ENCODE measurements around the gene ARHGAP26.

The ARHGAP26 gene

DNA sequence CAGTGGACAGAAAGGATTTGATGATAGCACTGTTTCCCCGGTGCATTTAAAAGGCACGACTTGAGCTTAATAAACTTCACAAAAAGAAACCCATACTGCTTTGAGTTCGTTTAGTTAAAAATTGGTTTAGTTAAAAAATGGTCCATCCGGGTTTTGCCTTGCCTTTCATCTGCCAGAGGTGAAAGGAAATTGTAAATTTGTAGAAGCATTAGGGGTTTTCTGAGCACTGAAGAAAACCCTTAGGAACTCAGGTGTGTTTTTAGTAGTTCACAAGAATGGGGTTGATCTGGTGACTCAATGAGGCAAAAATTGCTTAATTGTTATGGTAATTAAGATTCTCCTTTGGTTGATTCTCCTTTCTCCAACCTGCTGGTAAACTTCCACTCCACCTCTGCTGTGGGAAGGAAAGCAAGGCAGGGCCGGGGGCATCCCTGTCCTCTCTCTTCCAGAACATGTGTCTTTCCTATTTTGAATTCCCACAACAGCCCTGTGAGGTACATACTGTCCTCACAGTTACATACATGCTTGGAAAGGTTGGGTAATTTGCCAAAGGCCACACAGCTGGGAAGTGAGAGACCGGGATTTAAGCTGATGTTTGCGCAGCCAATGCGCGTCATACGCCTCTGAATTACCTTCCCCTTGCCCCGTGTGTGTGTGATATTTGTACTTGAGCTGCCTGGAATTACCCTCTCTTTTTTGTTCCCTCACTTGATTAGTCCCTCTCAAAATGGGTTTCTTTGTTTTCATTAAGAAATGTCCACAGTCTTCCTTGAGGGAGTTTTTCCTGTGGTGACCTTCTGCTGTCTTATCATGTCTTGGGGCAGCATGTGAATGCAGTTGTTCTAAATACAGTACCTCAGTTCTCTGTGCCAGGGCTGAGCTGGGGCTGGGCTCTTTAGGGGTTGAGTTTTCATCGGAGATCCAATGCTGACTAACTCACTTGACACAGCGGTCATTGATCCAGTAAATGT is 94.4 kb downstream of the ARHGAP26 start:
- DNase-seq (ENCODE audit: low spot score): no peak
- TF ChIP-seq, protein P1, sequence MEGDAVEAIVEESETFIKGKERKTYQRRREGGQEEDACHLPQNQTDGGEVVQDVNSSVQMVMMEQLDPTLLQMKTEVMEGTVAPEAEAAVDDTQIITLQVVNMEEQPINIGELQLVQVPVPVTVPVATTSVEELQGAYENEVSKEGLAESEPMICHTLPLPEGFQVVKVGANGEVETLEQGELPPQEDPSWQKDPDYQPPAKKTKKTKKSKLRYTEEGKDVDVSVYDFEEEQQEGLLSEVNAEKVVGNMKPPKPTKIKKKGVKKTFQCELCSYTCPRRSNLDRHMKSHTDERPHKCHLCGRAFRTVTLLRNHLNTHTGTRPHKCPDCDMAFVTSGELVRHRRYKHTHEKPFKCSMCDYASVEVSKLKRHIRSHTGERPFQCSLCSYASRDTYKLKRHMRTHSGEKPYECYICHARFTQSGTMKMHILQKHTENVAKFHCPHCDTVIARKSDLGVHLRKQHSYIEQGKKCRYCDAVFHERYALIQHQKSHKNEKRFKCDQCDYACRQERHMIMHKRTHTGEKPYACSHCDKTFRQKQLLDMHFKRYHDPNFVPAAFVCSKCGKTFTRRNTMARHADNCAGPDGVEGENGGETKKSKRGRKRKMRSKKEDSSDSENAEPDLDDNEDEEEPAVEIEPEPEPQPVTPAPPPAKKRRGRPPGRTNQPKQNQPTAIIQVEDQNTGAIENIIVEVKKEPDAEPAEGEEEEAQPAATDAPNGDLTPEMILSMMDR (IDR thresholded peaks at IDR 0.05): no peak
- no peak overlapping the region for H3K4me3 ChIP-seq
- H3K27ac ChIP-seq: no peak overlapping the region

DNA sequence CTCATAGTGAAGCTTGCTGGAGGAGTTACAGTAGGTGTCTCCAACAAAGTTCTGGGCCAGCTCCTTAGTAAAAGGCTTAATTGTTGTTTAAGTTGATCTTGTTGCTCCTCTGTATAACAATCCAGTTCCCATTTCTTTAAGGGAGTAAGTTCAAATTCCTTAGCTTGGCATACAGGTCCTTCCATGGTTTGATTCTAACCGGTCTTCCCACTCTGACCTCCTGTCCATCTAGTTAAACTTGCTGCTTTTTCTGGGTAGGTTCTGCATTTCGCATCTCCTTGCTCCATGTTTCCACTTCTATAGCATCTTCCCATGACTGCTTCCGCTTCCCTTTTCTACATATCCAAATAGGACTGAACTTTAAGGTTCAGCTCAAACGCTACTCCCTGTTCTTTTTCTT is 95.5 kb downstream of the ARHGAP26 start:
- TF ChIP-seq, protein P1 (IDR thresholded peaks at IDR 0.05): no peak
- no peak overlapping the region for H3K4me3 ChIP-seq
- no peak for DNase-seq (ENCODE audit: low spot score)
- no peak overlapping the region for H3K27ac ChIP-seq

DNA sequence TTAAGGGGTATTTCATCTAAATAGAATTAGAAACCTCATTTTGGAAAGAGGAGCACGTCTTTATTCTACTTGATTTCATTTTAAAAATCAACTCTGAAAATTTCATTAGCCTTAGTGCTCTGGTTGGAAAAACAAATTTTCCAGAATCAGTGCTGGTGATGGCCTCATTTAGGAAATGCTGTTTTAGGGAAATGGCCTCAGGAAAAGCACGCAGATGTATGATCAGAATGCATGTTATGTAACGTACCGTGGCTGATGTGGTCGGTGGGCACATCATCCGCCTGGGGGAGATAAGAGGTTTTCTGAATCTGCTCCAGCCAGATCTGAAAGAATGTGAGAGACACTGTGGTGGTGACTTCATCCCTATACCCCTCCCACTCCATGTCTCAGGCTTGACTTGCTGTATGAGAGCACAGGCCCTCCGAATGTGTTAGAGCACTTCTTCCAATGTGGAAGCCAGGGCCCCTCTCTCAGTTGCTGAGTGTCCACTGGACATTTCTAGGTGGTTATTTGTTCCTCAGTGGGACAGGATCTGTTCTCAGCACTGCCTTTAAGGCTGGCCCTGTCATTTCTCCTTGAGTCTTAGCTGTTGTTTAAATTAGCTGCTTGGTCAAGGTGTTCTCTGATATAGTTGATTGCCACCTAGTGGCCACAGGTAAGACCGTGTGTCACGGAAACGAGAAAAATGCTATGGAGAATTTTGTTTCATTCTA is 96.5 kb downstream of the ARHGAP26 start:
- no peak for DNase-seq (ENCODE audit: low spot score)
- TF ChIP-seq, protein P1 (IDR thresholded peaks at IDR 0.05): peak; percentile 31
- H3K4me3 ChIP-seq: no peak overlapping the region
- H3K27ac ChIP-seq: no peak overlapping the region

DNA sequence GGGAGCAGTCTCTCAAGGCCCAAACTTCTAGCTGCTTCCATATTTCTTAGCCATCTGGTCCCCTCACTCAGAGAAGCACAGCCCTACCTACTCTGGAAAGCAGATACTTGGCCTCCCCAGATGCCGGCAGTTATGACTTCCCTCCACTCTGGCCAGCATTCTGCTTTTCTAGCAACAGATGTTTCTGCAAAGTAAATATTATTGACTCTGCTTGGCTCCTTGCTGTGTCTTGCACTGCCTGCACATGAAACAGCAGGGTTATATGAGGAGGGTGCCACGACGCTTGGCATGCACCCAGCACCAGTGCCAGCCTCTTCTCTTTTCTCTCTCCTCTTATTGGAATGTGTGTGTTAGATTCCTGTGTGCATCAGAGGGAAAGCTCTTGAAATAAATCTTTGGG is 99.7 kb downstream of the ARHGAP26 start:
- no peak for DNase-seq (ENCODE audit: low spot score)
- Histone ChIP-seq H3K27ac (no peak overlapping the region), H3K4me3 (no peak overlapping the region)
- TF ChIP-seq, protein P1 (IDR thresholded peaks at IDR 0.05): no peak

DNA sequence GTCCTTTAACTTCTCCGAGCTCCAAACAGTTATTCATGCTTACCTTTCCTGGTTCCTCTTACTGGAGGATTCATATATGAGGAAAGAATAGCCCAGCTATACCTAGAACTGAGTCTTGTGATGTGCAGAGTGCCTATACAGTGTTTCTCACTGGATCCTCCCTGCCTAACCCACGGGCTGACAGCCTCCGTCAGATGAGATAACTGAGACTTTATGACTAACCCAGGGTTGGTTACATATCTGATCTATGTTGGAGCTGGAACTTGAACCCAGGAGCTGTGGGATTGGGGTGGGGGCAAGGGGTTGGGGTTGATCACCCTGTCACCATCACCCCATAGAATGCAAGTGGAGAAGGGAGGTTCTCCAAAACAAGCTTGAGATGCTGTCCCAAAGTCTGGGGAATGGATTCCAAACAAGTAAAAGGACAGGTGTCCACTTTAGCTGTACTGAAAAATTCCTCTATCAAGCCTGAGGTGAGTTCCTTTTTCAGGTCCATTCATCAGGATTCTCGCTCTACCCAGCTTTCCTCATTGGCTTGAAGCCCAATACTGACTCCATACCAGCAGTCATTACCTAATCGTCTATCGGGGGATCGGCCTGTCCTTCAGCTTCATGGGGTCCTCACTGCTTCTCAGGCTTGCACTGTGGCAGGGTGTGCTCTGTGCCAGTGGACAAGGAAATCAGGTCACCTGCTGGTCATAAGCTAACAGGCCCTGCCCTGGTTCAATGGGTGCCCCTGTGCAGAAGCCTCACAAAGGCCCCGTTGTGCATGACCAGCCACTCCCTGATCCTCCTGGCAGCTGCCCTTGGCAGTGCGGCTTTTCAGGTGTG is 100.6 kb downstream of the ARHGAP26 start:
- TF ChIP-seq, protein P1 (IDR thresholded peaks at IDR 0.05): no peak
- Histone ChIP-seq H3K4me3 (no peak overlapping the region), H3K27ac (no peak overlapping the region)
- DNase-seq (ENCODE audit: low spot score): no peak

DNA sequence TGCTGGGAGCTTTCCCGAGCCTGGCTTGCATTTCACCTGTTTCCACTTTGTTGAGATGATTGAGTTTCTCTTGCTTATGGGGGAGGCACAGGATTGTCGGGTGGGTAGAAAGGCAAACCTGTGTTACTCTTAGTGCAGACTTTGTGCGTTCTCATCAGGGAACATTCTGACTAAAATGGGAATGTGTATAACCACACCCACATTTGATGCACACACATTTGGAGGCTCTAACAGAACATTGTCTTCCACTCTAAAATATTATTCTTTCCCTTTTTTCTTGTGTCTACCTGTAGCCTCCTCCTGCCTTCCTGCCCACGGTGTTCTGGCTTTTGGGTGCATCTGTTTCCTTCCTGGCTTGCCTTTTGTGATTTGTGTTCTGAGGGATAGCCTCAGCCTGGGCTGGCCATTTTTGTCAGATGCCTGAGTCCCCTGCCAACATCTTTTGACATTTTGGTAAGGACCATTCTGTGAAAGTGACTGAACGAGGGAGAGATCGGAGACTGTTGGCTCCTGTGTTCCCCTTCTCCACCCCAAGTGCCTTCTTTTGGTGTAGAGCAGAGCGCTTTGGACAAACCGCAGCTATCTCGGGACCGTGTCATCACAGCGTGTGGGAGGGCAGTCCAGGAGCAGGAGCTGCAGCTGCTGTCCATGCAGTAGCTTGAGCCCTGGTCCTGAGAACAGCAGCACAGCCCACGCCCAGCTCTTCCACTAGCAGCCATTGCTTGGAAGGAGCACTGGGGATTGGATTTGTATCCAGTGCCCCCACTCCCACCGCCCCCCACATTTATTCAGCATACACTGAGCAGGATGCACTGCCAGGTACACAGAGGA is 101.4 kb downstream of the ARHGAP26 start:
- peak overlapping the region in 1 of 2 donors; percentile 13 for H3K27ac ChIP-seq
- H3K4me3 ChIP-seq: no peak overlapping the region
- no peak for DNase-seq (ENCODE audit: low spot score)
- TF ChIP-seq, protein P1 (IDR thresholded peaks at IDR 0.05): no peak
